NOMO-1 treated with DMSO at 0.1 percent for 48 hours (cell line): Measurements from ENCODE around the gene HES3.
A peak's percentile ranks its signal among the peaks of the same experiment; 100 is the strongest.
"Not testable (repeated sequence)": the region's sequence is repeated elsewhere in the genome, so short reads cannot be mapped to it uniquely, and the experiment has no call there.

Experiments used
- DNase-seq: peaks from one replicate; lab custom pipeline; 2025; ENCODE audit not compliant: unreplicated experiment; lab: John Stamatoyannopoulos, UW

The HES3 gene

DNA sequence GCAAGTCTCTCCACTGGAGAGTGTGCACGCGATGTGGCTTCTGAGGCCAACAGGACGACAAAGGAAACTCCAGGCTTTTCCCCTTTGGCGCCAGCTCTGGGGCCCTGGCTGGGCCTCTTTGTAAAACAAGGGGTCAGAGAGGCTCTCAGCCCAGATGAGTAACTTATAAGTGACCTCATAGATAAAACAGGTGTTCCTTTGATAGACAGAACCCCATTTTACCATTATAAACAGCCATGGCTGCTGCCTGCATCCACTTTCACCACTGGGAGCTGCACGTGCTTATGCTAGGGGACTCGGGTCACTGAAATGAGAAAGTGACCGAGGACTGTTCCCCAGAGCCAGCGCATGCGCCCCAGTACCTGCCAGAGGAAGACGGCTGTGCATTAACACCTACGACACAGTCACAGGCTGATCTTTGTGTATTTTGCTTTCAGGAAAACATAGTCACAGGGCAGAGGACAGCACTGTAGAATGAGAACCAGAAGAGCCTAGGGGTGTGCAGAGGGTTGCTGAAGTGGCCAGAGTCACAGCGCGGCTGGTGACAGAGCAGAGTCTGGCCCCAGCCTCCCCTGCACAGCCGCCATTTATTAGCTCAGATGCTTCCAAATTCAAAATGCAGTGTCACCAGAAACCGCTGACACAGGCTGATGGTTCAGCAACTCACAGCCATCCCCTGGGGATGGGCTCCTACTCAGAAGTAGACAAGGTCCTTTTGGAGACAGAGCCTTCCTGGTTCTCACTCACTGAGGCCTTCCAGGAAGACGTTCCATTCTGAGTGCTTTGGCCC lies 25.4 kb upstream of the HES3 start:
- DNase-seq = no peak

DNA sequence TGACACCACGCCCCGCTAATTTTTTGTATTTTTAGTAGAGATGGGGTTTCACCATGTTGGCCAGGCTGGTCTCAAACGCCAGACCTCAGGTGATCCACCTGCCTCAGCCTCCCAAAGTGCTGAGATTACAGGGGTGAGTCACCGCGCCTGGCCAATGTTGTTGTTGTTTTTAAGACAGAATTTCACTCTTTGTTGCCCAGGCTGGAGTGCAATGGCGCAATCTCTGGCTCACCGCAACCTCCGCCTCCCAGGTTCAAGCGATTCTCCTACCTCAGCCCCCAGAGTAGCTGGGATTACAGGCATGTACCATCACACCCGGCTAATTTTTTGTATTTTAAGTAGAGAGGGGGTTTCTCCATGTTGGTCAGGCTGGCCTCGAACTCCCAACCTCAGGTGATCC lies 24.3 kb upstream of the HES3 start:
- DNase-seq = not testable (repeated sequence)

DNA sequence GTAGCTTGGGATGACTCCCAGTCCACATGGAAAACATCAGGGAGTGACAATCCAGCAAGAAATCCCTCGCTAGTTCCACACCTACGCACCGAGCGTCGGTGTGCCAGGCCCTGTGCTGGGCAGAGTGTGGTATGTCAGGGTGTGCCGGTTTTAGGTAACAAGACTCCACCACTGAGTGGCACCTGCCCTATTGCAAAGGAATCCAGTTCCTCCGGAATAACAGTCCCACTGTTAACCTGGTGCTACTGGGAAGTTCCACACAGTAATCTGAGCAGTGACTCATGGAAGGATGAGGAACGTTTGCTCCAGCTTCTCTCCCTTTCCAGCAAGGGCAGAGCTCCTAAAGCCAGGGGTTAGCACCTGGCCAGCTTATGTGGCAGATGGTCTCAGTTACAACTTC lies 23.7 kb upstream of the HES3 start:
- no peak for DNase-seq

DNA sequence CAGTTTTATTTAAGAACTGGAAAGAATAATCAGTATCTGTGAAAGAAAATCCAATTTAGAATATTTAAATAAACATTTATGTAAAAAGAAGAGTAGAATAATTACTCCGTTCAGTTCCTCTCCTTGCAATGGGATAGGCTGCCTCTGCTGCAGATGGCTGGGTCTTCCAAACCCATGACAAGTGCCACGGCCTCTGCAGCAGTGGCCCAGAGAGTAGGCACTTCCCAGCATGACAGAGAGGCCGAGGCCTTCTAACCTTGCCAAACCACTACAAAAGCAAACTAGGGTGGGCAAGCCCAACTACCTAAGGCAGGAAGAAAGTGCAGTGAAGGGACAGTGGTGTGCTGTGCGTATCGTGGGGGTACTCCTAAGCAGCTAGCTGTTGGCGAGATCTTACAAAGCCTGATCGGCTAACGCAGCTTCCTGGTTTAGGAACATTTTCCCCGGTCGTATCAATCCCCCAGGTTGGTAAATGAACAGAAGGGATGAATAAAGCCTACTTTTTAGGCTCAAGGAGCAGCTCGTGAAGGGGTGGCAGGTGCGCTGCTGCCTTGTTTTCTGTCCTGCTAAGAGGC lies 22.7 kb upstream of the HES3 start:
- DNase-seq = no peak

DNA sequence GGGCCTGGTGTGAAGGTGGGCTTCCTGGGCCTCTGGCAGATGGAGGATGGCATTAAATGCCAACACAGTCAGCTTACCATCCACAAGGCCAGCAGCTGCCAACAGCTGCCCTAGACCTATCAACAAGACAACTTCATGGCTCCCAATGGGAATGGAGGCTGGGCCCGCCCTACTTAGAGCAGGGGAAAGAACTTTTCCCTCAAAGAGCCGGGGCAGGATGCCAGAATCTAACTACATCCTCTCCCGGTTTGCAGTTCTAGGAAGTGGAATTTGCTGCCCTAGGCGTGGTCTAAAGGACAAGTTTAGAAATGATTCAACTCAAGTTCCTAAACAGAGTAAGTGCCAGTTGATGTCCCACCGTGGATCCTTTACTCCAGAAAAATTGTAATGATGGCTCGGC lies 21.3 kb upstream of the HES3 start:
- no peak for DNase-seq

DNA sequence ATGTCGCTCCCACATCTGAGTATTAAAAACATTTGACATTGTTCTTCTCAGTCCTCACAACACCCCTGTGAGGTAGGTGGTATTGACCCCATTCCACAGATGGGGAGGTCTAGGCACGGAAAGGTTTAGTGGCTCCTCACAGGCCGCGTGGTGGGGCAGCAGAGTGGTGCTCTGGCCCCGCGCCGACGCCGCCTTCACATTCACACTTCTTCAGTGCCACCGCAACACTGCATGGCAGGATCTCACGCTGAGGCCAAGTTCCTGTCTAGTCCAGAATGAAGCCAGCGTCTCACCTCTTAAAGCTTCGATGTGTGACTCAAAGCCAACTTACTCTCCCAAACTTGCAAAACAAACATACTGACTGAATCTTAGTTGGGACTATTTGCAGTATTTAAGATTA lies 20.4 kb upstream of the HES3 start:
- no peak for DNase-seq

DNA sequence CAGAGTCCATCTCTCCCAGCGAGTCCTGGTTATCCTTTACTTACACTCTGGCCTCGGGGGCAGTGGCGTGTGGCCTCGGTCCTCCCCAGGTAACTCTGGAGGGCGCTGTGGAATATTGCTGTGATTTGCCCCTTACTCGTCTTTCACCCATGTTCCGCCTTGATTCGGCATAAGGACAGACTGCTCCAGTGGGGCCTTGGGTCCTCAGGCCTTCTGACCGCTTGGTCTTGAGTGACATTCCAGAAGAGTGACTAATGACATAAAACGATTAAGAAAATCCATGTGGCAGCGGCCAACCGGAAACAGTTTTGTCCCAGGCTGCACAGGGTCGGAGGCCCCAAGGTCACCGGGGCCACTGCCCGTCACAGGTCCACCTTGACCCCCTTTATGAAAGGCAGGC lies 19.3 kb upstream of the HES3 start:
- no peak for DNase-seq

DNA sequence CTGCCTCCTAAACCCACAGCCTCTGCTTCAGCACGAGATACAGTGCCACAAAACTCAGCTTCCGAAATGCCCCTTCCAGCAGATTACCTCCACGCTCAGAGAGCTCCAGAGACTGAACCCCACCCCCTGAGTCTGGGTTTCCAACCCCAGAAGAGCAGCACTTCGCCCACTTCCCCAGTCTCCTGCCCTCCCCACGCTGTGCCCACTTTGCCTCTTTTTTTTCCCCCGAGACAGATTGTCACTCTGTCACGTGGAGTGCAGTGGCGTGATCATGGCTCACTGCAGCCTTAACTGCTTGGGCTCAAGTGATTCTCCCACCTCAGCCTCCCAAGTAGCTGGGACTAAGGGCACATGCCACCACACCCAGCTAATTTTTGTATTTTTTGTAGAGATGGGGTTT lies 18.3 kb upstream of the HES3 start:
- DNase-seq = no peak

DNA sequence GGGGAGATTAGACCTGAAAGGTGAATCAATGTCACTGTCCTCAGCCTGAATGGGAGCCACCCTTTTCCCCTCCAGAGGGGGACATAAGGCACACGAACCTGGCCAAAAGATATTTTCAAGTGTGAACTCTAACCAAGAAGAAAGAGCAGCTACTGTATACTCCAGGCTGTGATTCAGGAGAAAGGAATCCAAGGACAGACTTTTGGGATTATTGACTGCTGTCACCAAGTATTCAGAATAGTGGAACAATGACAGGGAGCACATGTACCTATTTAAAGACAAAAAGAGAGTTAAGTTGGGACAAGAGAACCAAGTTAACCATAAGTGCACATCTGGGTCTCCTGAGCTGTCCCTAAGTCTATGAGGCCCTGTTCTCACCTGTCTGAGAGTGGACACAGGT lies 10.6 kb upstream of the HES3 start:
- no peak for DNase-seq

DNA sequence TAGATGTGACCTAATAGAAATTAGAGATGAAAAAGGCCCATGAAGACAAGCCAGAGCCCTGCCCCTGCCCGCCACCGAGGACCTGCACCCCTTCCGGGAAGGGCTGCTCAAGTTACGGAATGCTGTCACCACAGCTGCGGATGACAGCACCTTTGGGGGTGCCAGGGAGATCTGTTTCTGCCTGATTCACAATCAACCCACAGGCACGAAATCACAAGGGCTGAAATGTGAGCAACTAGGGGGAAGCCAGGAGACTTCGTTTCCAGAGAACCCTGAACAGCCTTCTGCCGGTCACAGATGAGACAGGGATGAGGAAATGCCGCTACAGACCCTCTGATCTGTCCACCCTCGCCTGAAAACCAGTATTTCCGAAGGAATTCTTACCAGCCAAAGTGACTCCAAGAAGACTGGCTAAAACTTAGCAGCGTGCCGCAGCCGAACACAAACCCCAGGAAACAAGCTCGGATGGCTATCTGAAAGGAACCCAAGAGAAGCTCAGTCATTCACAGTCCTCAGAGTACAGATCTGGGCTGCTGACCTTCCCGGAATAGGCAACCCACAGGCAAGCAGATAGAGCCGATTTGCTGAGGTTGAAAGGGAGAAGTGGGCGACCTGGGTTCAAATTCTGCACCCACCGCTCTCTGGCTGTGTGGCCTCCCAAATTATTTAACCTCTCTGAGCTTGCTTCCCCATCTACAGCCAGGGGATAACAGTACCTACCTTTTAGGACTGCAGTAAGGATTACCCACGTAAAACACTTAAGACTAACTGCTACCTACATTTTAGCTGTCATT lies 9.3 kb upstream of the HES3 start:
- no peak for DNase-seq

DNA sequence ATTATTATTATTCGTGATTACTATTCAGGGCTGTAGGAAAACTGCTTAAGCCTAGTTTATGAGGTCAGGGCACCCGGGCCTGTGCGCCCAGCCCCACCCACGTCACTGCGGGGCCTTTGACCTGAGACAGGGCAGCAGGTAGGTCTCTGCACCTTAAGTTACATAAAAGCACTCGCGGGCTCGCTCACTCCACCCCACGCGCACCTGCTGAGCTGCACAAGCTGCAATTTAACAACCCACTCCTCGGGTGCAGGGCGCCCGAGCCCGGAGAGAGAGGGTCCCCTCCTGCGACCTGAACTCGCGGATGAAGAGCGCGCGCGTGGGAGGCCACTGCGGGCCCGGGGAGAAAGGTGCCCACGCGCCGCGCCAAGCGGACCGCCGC lies 8.7 kb upstream of the HES3 start:
- no peak for DNase-seq

DNA sequence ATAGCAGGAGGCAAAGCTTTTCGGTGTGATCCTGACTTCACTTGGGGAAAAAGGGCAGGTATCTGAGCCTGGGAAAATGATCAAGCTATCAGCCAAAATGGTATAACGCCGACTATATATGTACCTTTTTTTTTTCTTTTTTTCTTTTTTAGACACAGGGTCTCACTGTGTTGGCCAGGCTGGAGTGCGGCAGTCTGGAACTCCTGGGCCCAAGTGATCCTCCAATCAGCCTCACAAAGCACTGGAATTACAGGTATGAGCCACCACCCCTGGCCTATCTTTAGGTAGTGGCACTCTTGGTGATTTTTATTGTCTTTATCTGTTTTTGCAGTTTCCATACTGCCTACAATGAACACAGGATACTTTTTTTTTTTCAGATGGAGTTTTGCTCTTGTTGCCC lies 6.9 kb upstream of the HES3 start:
- DNase-seq = no peak

DNA sequence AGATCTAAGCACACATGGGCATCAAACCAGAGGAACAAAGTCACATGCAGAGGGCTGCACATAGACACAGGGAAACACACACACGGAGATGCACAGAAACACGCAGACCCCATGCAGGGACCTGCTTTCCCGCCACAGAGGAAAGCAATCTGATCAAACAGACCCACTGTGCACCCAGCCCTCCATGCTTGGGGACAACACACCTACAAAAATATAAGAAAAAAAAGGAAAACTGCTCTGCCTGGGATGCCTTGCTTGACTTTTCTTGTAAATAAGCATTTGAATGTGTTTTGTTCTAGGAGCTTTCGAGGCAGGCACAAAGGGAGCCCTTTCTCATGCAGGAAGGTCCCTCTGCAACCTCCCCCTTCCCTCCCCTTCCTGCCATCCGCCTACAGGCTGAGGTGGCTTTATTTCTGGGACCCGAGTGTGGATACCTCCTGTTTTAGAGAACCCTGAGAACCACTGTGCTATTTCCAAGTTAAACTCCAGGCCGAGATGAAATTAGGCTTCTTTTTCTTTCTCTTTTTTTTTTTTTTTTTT lies 4.7 kb upstream of the HES3 start:
- DNase-seq = no peak

DNA sequence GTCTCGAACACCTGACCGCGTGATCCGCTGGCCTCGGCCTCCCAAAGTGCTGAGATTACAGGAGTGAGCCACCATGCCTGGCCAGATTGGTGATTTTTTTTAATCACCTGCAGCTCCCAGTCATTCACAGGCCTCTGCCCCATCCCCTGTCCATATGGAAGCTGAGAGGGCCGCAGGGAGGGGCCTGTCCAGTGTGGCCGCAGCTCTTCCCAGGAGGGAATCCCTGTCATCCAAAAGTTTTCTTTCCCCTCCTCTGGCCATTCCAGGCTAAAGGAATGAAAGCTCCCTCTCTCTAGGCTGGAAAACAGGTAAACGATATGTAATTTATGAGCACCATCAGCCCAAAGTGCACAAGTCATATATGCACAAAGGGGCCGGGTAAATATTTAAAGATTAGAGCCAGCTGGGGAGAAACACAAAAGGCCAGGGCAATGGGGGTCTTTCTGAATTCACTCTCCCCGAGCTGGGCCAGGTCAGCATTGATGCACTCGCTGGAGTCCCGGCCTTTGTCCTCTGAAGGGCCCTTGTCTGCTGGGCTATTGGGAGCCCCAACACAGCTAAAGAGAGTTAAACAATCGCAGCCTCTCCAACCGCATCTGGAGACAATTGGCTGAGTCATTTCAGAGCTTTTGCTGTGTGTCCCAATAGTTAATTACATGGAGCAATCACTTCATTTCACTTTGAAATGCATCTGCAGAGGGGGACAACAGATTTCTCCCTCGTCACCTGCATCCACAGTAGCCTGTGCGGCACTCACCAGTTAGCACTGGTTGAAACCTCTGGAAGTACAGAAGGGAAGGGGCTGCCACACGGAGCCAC lies 3.8 kb upstream of the HES3 start:
- peak; percentile 74 for DNase-seq

DNA sequence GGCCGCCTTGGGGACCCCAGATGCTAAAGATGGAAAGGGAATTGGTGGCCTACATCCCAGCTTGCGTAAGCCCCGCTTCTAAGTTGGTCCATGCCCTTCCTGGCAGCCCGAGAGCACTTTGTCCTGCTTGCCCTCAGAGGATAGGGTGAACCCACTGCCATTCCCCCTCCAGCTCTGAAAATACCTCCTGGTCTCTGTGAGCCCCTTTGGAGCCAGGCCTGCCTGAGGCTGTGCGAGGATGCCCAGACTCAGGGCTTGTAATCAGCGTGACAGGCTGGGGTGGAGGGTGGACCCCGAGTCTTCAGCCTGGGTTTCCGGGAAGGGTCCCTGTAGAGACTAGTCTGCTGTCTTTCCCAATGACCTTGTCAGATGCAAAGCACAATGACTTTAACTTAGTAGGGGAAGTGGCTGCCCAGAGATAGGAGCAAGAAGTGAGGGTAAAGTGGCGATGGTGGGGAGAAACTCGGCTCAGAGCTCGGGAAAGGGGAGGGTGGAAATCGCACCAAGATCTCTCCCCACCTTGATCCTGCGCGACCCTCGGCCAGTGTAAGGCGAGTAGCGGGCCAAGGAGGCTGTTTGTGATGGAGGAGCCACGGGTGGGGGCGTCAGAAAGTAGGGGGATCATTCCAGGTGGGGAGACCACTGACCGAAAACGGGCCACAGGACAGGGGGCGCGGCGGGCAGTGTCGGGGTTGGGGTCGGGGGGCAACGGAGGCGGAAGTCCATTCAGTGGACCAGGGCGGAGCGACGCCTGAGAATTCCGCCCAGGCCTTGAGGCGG lies 2.7 kb upstream of the HES3 start:
- no peak for DNase-seq

DNA sequence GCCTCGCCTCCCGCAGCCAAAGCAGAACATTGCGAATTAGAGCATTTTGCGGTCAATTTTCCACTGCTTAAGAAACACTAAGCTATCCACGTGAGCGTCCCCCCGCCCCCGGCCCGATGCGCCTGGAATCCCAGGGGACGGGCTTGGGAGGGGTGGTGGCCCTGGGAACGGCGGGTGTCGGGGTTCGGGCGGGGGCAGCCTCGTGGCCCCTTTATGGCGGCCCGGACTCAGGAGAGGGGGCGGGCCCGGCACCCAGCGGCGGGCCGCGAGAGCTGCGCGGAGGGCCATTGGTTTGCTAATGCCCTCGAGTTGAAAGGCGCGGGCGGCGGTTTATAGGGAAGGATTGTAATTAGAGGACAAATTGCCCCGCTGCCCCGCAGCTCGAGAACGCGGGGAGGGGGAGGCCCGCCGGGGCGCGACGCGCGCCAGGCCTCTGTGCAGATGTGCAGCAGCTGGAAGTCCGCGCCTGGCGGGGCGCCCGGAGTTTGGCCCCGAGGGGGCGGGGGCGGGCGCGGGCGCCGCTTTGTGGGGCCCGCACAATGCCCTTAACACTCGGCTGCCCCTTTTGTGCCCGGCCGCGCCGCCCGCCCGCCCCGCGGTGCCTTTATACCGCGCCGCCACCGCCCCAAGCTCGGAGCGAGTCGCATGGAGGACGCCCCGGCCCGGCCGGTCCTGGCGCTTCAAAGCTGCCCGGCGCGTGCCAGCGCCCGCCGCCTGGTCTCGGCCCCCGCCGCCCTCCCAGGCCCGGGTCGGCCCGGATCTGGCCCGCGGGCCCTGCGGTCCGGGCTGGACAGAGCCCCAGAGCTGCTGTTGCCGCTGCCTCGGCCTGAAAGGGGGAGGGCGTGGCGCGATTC lies 1.9 kb upstream of the HES3 start:
- no peak for DNase-seq

DNA sequence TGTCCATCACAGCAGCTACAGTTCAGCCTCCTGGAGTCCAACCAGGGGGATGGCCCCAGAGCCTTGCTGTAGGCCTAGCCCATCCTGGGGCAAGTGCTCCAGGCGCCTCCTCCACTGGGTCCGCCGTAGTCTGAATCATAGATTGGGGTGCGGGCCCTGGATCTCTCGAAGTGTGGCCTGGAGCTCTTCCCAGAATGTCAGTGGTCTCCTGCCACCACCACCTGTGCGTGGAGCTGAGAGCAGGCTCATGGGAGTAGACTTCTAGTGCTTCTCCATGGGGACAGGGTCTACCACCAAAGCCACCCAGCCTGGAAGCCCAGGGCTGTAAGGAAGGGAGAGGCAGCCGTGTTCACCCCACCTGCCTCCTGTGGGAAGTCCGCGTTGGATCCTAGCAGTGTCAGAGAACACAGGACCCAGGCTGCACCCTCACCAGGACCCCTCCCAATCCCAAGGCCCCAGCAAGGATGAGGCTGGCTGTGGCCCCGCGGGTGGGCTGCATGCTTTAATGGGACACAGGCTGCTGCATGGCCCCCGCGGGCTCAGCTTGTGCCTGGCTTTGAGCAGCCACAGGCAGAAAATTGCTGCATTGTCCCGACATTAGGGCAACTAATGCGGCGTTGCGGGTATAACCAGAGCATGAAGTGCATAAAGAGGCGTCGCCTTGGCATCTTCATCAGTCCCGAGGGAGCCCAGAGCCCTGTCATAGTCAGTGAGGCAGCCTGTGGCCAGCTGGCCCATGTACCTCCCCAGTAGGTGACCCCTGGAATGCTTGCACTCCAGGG lies 735 bp upstream of the HES3 start:
- DNase-seq = no peak

DNA sequence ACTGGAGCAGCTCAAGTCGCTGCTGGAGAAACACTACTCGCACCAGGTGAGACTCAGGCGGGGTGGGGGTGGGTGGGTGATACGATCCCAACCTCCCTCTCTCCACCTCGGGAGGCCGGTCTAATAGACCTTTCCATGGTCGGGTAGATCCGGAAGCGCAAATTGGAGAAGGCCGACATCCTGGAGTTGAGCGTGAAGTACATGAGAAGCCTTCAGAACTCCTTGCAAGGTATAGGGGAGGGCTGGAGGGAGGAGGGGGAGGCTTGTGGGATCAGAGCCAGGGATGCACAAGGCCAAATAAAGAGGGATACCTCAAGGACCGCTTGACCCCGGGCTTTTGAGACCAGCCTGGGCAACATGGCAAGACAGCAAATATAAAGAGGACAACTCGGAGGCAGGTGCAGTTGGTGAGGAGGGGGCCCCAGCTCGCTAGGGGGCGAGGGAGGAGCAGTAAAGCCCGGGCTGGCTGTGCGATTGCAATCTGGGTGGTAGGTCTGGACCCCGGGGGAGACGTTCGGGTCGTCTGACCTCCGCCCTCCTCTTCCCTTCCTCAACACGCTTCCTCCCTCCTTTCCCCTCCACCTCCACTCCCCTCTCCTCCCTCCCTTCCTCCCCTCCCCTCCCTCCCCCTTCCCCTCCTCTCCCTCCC lies 546 bp downstream of the HES3 start:
- no peak for DNase-seq
